Spleen (tissue), 13 donors: ENCODE measurements around the gene GLUL. TPM values are rescaled to one million over a fixed set of nuclear protein-coding genes. Genes with fewer than 3 reads are reported as not detected.

Experiments used
- DNase-seq: peaks from one replicate; pipeline ENCODE4 v3.0.0-alpha.2; 2020
- H3K27ac ChIP-seq, 8 donors: fragments of 200-600 bp; sonication (generic) in 7 of 8; 1 replicate in 4 of 8; 2 replicates in 4 of 8; pipeline versions ENCODE4 v1.5.0 to v1.8.0; 2016 to 2021; ENCODE audit warnings: inconsistent platforms in 4 of 8, mild to moderate bottlenecking in 4 of 8, moderate library complexity in 1 of 8
- H3K27me3 ChIP-seq, 7 donors: fragments of 200-600 bp; sonication (generic) in 6 of 7; replicated peaks in 1 of 7; 1 replicate in 4 of 7; 2 replicates in 3 of 7; pipeline versions ENCODE4 v1.5.0 to v1.8.0; 2016 to 2021; ENCODE audit warnings: inconsistent platforms in 3 of 7, mild to moderate bottlenecking in 1 of 7
- H3K36me3 ChIP-seq, 6 donors: fragments of 200-600 bp; sonication (generic) in 5 of 6; 1 replicate in 4 of 6; 2 replicates in 2 of 6; pipeline versions ENCODE4 v1.5.0 to v1.8.0; 2016 to 2021; ENCODE audit warnings: inconsistent platforms in 2 of 6
- H3K4me1 ChIP-seq, 6 donors: fragments of 200-600 bp; sonication (generic) in 5 of 6; 1 replicate in 3 of 6; 2 replicates in 3 of 6; pipeline versions ENCODE4 v1.5.0 to v1.8.0; 2016 to 2021; ENCODE audit warnings: inconsistent platforms in 3 of 6
- H3K4me3 ChIP-seq, 8 donors: fragments of 200-600 bp; sonication (generic) in 7 of 8; 1 replicate in 4 of 8; 2 replicates in 4 of 8; pipeline versions ENCODE4 v1.5.0 to v1.8.0; 2016 to 2021; ENCODE audit warnings: inconsistent platforms in 4 of 8, mild to moderate bottlenecking in 4 of 8, moderate library complexity in 2 of 8
- H3K9me3 ChIP-seq, 8 donors: fragments of 200-600 bp; sonication (generic) in 7 of 8; 1 replicate in 4 of 8; 2 replicates in 4 of 8; pipeline versions ENCODE4 v1.5.0 to v1.8.0; 2016 to 2021; ENCODE audit warnings: inconsistent platforms in 4 of 8
- POLR2A ChIP-seq, 3 donors: fragments of 450-650 bp; IDR thresholded peaks; one replicate each; pipeline ENCODE4 v1.5.1; 2017; ENCODE audit warnings: antibody characterized with exemption in 3 of 3, mild to moderate bottlenecking in 1 of 3
- POLR2AphosphoS5 ChIP-seq, 3 donors: sonication (generic); formaldehyde crosslinking; IDR thresholded peaks; one replicate each; pipeline ENCODE4 v1.5.1; 2017; ENCODE audit warnings: antibody characterized with exemption in 3 of 3
- WGBS, 5 donors: extraction: QIAGEN DNeasy Blood & Tissue Kit in 3 of 5; methylation state at CpG; one replicate each; pipeline versions ENCODE4 v1.1.5 to v1.1.7; 2013 to 2018; 5-methylcytosine and 5-hydroxymethylcytosine counted together
- intact Hi-C: fragments of 100-400 bp; cut with DNase I; formaldehyde crosslinking; loops from one replicate; pipeline ENCODE4 v1.15.0; 2023; ENCODE audit warnings: low total_unique reads
- long read RNA-seq, 2 donors: transcript quantifications; one replicate each; lab custom pipeline, GENCODE V29; 2026
- polyA plus RNA-seq, 3 donors: library from polyadenylated mRNA; stranded (reverse); fragments of 200-250 nt; gene quantifications; one replicate each; pipeline ENCODE4 v1.2.1, GENCODE V29; 2013
- total RNA-seq, 7 donors: library from RNA; depleted of rRNA in 3 of 7; stranded (reverse); fragments of >200 nt in 3 of 7; fragmentation: NEBNext Ultra II Directional in 4 of 7; extraction: Animal tissue kit (Norgen Biotek cat#: 25700) in 4 of 7; gene quantifications; one replicate each; pipeline versions ENCODE4 v1.1.0 to v1.2.1, GENCODE V29; 2016 to 2021
- TF ChIP-seq, protein P1 (sequence below), 11 experiments: fragments of 200-600 bp in 7 of 11; fragments of 450-650 bp in 4 of 11; sonication (generic) in 4 of 11; IDR thresholded peaks in 8 of 11; conservative IDR thresholded peaks in 3 of 11; 1 replicate in 7 of 11; 2 replicates in 4 of 11; pipeline versions ENCODE4 v1.4.0 to v1.8.0; 2016 to 2021; ENCODE audit warnings: antibody characterized with exemption in 11 of 11, inconsistent platforms in 4 of 11, mild to moderate bottlenecking in 1 of 11
- donor health status: healthy with polysubstance abuse.
- donor health status: DM: no; HTN: no; CAD: no; lungs with moderate emphysema.
- donor health status: DM: no; HTN: no; CAD: no.
- donor health status: Bipolar disorder and iron deficiency.
- donor health status: healthy.
- donor health status: DM: no; HTN: no; CAD: no.
- donor health status: DM: yes; HTN: yes; CAD: no.

The GLUL gene
- total RNA-seq (1,000 to 10,000 TPM in 5 of 7 donors, 100 to 1,000 TPM in 2; 796 to 2,370 (median 1,733) TPM), polyA plus RNA-seq (100 to 1,000 TPM; 113 to 352 (median 297) TPM)
- long read RNA-seq, donor 1, full-length matches to known transcripts = 115 of 152 reads
- long read RNA-seq, donor 1, partial matches to known transcripts = 30 of 152 reads
- long read RNA-seq, donor 1, other reads (novel, unspliced or antisense) = 7 of 152 reads
- long read RNA-seq, donor 2, full-length matches to known transcripts = 88 of 106 reads
- long read RNA-seq, donor 2, partial matches to known transcripts = 13 of 106 reads
- long read RNA-seq, donor 2, other reads (novel, unspliced or antisense) = 5 of 106 reads

DNA sequence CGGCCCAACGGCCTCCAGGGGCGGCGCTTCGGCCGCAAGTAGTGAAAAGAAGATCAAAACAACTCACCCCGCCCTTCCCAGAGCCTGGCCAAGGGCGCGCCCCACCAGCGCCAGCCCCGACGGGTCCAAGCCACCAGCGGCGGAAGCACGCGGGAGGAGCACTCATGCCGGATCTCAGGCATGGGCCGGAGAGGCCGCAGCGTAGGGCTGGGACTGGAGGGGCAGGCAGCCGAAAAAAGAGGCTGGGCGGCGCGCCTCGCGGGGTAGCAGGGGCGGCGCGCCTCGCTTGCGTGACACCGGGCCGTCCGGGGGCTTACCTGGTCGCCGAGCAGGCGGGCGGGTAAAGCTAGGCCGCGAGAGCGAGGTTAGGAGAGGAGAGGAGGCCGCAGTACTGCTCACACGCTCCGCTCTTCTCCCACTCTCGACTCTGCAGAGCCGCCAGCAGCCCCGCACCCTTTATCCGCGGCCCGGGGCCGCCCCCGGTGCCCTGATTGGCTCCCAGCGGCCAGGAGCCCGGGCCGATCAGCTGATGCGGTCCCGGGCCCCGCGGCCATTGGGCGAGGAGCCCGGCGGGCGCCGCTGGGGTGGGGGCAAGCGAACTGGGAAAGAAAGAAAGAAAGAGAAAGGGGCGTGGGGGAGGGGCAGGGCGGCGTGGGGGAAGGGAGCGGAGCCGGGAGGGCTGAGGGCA is at the start of gene GLUL:
TSS of gene GLUL (minus strand) at position 429 of the 688 bp plus-strand sequence. CDS start 3,053 bp downstream, outside the sequence.
- Histone ChIP-seq H3K4me1 (peaks cover 2 to 96% (median 61%) of the 10 kb centered on the region in 6 donors), H3K36me3 (peaks cover 0 to 26% (median 19%) of the 10 kb centered on the region in 6 donors), H3K4me3 (peak within 1 kb of the TSS; percentile 61 to 94 (median 72)), H3K9me3 (no peaks in the 10 kb centered on the region), H3K27ac (peak within 1 kb of the TSS; percentile 79 to 98 (median 98)), H3K27me3 (peaks cover 0 to 30% (median 0%) of the 10 kb centered on the region in 7 donors)
- WGBS, 5 donors = 0 to 1% (median 0%) methylated on average over 50 to 70 of the region's 70 CpGs
- peak; percentile 84 to 94 (median 92) for TF ChIP-seq POLR2A (IDR thresholded peaks at IDR 0.05)
- TF ChIP-seq, protein P1, sequence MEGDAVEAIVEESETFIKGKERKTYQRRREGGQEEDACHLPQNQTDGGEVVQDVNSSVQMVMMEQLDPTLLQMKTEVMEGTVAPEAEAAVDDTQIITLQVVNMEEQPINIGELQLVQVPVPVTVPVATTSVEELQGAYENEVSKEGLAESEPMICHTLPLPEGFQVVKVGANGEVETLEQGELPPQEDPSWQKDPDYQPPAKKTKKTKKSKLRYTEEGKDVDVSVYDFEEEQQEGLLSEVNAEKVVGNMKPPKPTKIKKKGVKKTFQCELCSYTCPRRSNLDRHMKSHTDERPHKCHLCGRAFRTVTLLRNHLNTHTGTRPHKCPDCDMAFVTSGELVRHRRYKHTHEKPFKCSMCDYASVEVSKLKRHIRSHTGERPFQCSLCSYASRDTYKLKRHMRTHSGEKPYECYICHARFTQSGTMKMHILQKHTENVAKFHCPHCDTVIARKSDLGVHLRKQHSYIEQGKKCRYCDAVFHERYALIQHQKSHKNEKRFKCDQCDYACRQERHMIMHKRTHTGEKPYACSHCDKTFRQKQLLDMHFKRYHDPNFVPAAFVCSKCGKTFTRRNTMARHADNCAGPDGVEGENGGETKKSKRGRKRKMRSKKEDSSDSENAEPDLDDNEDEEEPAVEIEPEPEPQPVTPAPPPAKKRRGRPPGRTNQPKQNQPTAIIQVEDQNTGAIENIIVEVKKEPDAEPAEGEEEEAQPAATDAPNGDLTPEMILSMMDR (IDR thresholded peaks at IDR 0.05 in 8 of 11, conservative IDR thresholded peaks at IDR 0.05 in 3 of 11) = peak in 5 of 11 experiments; percentile 1 to 51 (median 11)
- peak; percentile 97 to 98 (median 97) for TF ChIP-seq POLR2AphosphoS5 (IDR thresholded peaks at IDR 0.05)
- peak; percentile 96 for DNase-seq
- intact Hi-C loops = no loop called here

- Histone ChIP-seq H3K27ac (no peak overlapping the region), H3K27me3 (no peaks in the 10 kb centered on the region), H3K9me3 (peaks cover 0 to 15% (median 6%) of the 10 kb centered on the region in 8 donors), H3K4me1 (no peaks in the 10 kb centered on the region), H3K36me3 (no peaks in the 10 kb centered on the region), H3K4me3 (no peak overlapping the region)
- no peak for TF ChIP-seq POLR2AphosphoS5 (IDR thresholded peaks at IDR 0.05)
- no peak for TF ChIP-seq POLR2A (IDR thresholded peaks at IDR 0.05)
- TF ChIP-seq, protein P1 (IDR thresholded peaks at IDR 0.05 in 8 of 11, conservative IDR thresholded peaks at IDR 0.05 in 3 of 11) = no peak
- WGBS, 5 donors = 82 to 96% (median 87%) methylated on average over 1 of the region's 1 CpG
- DNase-seq = no peak
- intact Hi-C loops = no loop called here
These were observed 46.7 kb upstream of the GLUL start for GRCh38 chr1:182438326-182438725.

DNA sequence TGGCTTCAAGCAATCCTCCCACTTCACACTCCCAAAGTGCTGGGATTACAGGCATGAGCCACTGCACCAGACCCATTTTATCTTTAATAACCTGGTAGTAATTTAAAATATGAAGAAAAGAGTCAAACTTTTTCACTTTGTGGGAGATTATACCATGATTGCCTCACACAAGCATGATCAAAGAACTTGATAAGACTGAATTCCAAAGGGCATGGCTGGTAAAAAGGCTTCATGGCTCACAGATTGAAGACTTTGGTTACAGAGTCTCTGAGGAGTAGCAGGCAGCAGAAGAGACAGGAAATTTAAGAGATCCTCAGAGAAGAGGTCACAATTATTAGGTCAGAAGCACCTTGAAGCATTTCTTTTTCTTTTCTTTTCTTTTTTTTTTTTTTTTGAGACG is 42.0 kb upstream of the GLUL start:
- Histone ChIP-seq H3K27ac (no peak overlapping the region), H3K36me3 (no peaks in the 10 kb centered on the region), H3K4me3 (no peak overlapping the region), H3K4me1 (peaks cover 0 to 12% (median 2%) of the 10 kb centered on the region in 6 donors), H3K9me3 (peaks cover 0 to 10% (median 4%) of the 10 kb centered on the region in 8 donors), H3K27me3 (no peaks in the 10 kb centered on the region)
- 80 to 100% (median 95%) methylated on average over 1 of the region's 1 CpG for WGBS, 5 donors
- TF ChIP-seq POLR2AphosphoS5 (IDR thresholded peaks at IDR 0.05) (no peak), POLR2A (IDR thresholded peaks at IDR 0.05) (no peak)
- TF ChIP-seq, protein P1 (IDR thresholded peaks at IDR 0.05 in 8 of 11, conservative IDR thresholded peaks at IDR 0.05 in 3 of 11) = no peak
- intact Hi-C loops = no loop called here
- no peak for DNase-seq

DNA sequence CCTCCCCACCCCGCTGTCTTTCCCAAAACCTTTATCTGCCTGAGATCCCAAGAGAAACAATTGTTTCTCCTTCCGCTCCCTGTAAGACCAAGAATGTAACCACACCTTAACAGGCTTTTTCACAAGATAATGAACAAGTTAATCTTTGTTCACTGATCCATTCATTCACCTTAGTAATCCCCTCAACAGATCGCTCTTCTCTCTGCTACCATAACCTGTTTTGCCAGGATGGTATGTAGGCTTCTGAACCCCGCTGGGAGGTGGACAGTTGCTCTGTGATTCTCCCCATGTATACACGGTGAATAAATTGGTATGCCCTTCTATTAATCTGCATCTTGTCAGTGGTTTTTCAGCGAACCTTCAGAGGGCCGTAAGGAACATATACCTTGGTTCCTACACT is 39.7 kb upstream of the GLUL start:
- Histone ChIP-seq H3K27me3 (no peaks in the 10 kb centered on the region), H3K4me3 (no peak overlapping the region), H3K27ac (no peak overlapping the region), H3K4me1 (peaks cover 0 to 12% (median 2%) of the 10 kb centered on the region in 6 donors), H3K36me3 (no peaks in the 10 kb centered on the region), H3K9me3 (no peaks in the 10 kb centered on the region)
- 93 to 96% (median 94%) methylated on average over 7 of the region's 7 CpGs for WGBS, 5 donors
- intact Hi-C loops = no loop called here
- no peak for DNase-seq
- no peak for TF ChIP-seq POLR2AphosphoS5 (IDR thresholded peaks at IDR 0.05)
- TF ChIP-seq, protein P1 (IDR thresholded peaks at IDR 0.05 in 8 of 11, conservative IDR thresholded peaks at IDR 0.05 in 3 of 11) = no peak
- no peak for TF ChIP-seq POLR2A (IDR thresholded peaks at IDR 0.05)
